ENCODE measurements around the gene RBM22. TPM values are rescaled to one million over a fixed set of nuclear protein-coding genes. Genes with fewer than 3 reads are reported as not detected.

Gene RBM22
- total RNA-seq, 1 donor from 2014 or later: 77.5 TPM

- peaks cover 5% of the 10 kb centered on the region for H3K27me3 Mint-ChIP-seq (ENCODE audit: insufficient read depth)
- intact Hi-C loops (cut with micrococcal nuclease): no loop called here
- H3K36me3 Mint-ChIP-seq (ENCODE audit: low read depth): no peaks in the 10 kb centered on the region
- no peak overlapping the region for H3K4me3 Mint-ChIP-seq
- no peaks in the 10 kb centered on the region for H3K4me1 Mint-ChIP-seq (ENCODE audit: low read depth)
- no peak for DNase-seq (ENCODE audit: low spot score)
- H3K9me3 Mint-ChIP-seq: no peaks in the 10 kb centered on the region
- H3K27ac Mint-ChIP-seq: no peak overlapping the region
These were observed 56.3 kb downstream of the RBM22 start for GRCh38 chr5:150644514-150644913.

- no peak overlapping the region for H3K27ac Mint-ChIP-seq
- no peak overlapping the region for H3K4me3 Mint-ChIP-seq
- H3K4me1 Mint-ChIP-seq (ENCODE audit: low read depth): no peaks in the 10 kb centered on the region
- H3K27me3 Mint-ChIP-seq (ENCODE audit: insufficient read depth): peaks cover 5% of the 10 kb centered on the region
- DNase-seq (ENCODE audit: low spot score): no peak
- H3K36me3 Mint-ChIP-seq (ENCODE audit: low read depth): no peaks in the 10 kb centered on the region
- intact Hi-C loops (cut with micrococcal nuclease): no loop called here
- no peaks in the 10 kb centered on the region for H3K9me3 Mint-ChIP-seq
These were observed 56.8 kb downstream of the RBM22 start for GRCh38 chr5:150644058-150644457.

GRCh38 chr5:150642991-150643710 is 57.7 kb downstream of the RBM22 start:
- Mint-ChIP-seq H3K4me3 (no peak overlapping the region), H3K27me3 (ENCODE audit: insufficient read depth) (peaks cover 6% of the 10 kb centered on the region)

GRCh38 chr5:150642567-150642927 is 58.3 kb downstream of the RBM22 start:
- no peaks in the 10 kb centered on the region for H3K9me3 Mint-ChIP-seq
- no peaks in the 10 kb centered on the region for H3K36me3 Mint-ChIP-seq (ENCODE audit: low read depth)
- no peak overlapping the region for H3K27ac Mint-ChIP-seq
- peaks cover 6% of the 10 kb centered on the region for H3K27me3 Mint-ChIP-seq (ENCODE audit: insufficient read depth)
- no peak overlapping the region for H3K4me3 Mint-ChIP-seq
- DNase-seq (ENCODE audit: low spot score): no peak
- intact Hi-C loops (cut with micrococcal nuclease): no loop called here
- no peaks in the 10 kb centered on the region for H3K4me1 Mint-ChIP-seq (ENCODE audit: low read depth)

More at GRCh38 chr5:150642991-150643710, 57.7 kb downstream of the RBM22 start:
- DNase-seq (ENCODE audit: low spot score): no peak
- Mint-ChIP-seq H3K9me3 (no peaks in the 10 kb centered on the region), H3K27ac (no peak overlapping the region), H3K4me1 (ENCODE audit: low read depth) (no peaks in the 10 kb centered on the region), H3K36me3 (ENCODE audit: low read depth) (no peaks in the 10 kb centered on the region)
- intact Hi-C loops (cut with micrococcal nuclease): no loop called here

- no peaks in the 10 kb centered on the region for H3K9me3 Mint-ChIP-seq
- H3K36me3 Mint-ChIP-seq (ENCODE audit: low read depth): no peaks in the 10 kb centered on the region
- no peak overlapping the region for H3K27ac Mint-ChIP-seq
- intact Hi-C loops (cut with micrococcal nuclease): no loop called here
- DNase-seq (ENCODE audit: low spot score): no peak
- no peaks in the 10 kb centered on the region for H3K4me1 Mint-ChIP-seq (ENCODE audit: low read depth)
- H3K4me3 Mint-ChIP-seq: no peak overlapping the region
- peaks cover 7% of the 10 kb centered on the region for H3K27me3 Mint-ChIP-seq (ENCODE audit: insufficient read depth)
These were observed 58.9 kb downstream of the RBM22 start for GRCh38 chr5:150641824-150642566.

- no peak for DNase-seq (ENCODE audit: low spot score)
- Mint-ChIP-seq H3K4me1 (ENCODE audit: low read depth) (no peaks in the 10 kb centered on the region), H3K36me3 (ENCODE audit: low read depth) (no peaks in the 10 kb centered on the region), H3K9me3 (no peaks in the 10 kb centered on the region), H3K4me3 (no peak overlapping the region), H3K27ac (no peak overlapping the region), H3K27me3 (ENCODE audit: insufficient read depth) (peaks cover 11% of the 10 kb centered on the region)
- intact Hi-C loops (cut with micrococcal nuclease): no loop called here
These were observed 59.8 kb downstream of the RBM22 start for GRCh38 chr5:150641006-150641570.

Other genes starting within 250 kb of the RBM22 start
- 2.8 and 3.9 TPM in 2 replicates for gene NDST1, start 192.9 kb downstream of the RBM22 start, total RNA-seq
- not detected in 2 replicates for gene SYNPO, start 60.4 kb downstream of the RBM22 start, total RNA-seq
- 0.49 and 0.51 TPM in 2 replicates for gene MYOZ3, start 39.8 kb downstream of the RBM22 start, total RNA-seq
- 42.3 and 46.4 TPM in 2 replicates for gene DCTN4, start 58.0 kb upstream of the RBM22 start, total RNA-seq
- gene SMIM3, start 77.7 kb upstream of the RBM22 start, total RNA-seq: 12.8 and 13.4 TPM in 2 replicates
- gene IRGM, start 145.5 kb upstream of the RBM22 start, total RNA-seq: 0.96 and 1.4 TPM in 2 replicates
- 0.56 and 0.57 TPM in 2 replicates for gene ZNF300, start 203.9 kb upstream of the RBM22 start, total RNA-seq